ENCODE data around the gene WNT6. TPM values are rescaled to one million over a fixed set of nuclear protein-coding genes. Genes with fewer than 3 reads are reported as not detected.

Gene WNT6
- total RNA-seq, 1 experiment from 2014 or later: not detected

GRCh38 chr2:218885981-218886947 lies 26.7 kb downstream of the WNT6 start:
- intact Hi-C loops (cut with micrococcal nuclease): no loop called here
- no peak overlapping the region for H3K27ac ChIP-seq (ENCODE audit: low read length)
- no peak overlapping the region for H3K4me3 ChIP-seq (ENCODE audit: low read length)
- H3K9me3 ChIP-seq (ENCODE audit: low read length): no peaks in the 10 kb centered on the region
- no peaks in the 10 kb centered on the region for H3K27me3 ChIP-seq (ENCODE audit: low read length)
- TF ChIP-seq EZH2phosphoT487 (IDR thresholded peaks at IDR 0.05; ENCODE audit: borderline replicate concordance, low read length) (no peak), EZH2 (IDR thresholded peaks at IDR 0.05; ENCODE audit: low read length, unreplicated experiment) (no peak)
- TF ChIP-seq, protein P1, sequence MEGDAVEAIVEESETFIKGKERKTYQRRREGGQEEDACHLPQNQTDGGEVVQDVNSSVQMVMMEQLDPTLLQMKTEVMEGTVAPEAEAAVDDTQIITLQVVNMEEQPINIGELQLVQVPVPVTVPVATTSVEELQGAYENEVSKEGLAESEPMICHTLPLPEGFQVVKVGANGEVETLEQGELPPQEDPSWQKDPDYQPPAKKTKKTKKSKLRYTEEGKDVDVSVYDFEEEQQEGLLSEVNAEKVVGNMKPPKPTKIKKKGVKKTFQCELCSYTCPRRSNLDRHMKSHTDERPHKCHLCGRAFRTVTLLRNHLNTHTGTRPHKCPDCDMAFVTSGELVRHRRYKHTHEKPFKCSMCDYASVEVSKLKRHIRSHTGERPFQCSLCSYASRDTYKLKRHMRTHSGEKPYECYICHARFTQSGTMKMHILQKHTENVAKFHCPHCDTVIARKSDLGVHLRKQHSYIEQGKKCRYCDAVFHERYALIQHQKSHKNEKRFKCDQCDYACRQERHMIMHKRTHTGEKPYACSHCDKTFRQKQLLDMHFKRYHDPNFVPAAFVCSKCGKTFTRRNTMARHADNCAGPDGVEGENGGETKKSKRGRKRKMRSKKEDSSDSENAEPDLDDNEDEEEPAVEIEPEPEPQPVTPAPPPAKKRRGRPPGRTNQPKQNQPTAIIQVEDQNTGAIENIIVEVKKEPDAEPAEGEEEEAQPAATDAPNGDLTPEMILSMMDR (conservative IDR thresholded peaks at IDR 0.05; ENCODE audit: low read depth, low read length): no peak
- H4K20me1 ChIP-seq (ENCODE audit: low read length): no peaks in the 10 kb centered on the region
- no peaks in the 10 kb centered on the region for H3K9me2 ChIP-seq (replicated peaks; ENCODE audit: low read length)
- no peak overlapping the region for H3K4me2 ChIP-seq (ENCODE audit: low read length)
- ChIA-PET POLR2A (ENCODE audit: unreplicated experiment) (no interaction called here), CTCF (no interaction called here)
- DNase-seq: no peak
- no peaks in the 10 kb centered on the region for H3K36me3 ChIP-seq (ENCODE audit: low read depth, low read length)
- no peak overlapping the region for H2AFZ ChIP-seq (ENCODE audit: low read length)
- ATAC-seq: no peak
- no peaks in the 10 kb centered on the region for H3K4me1 ChIP-seq (ENCODE audit: insufficient read depth, low read length)
- no peak overlapping the region for H3K9ac ChIP-seq (ENCODE audit: low read length)
- no peaks in the 10 kb centered on the region for H3K79me2 ChIP-seq (ENCODE audit: low read length)
- no peaks in the 10 kb centered on the region for H3F3A ChIP-seq (ENCODE audit: low read length, unreplicated experiment)
- BruUV-seq (replicated peaks): no TSS peak

- CTCF ChIA-PET: interaction anchor here (0.9 kb wide), 1 partner anchor 11 kb away, joined by 3 read pairs; no protein-coding TSS in a partner anchor
- intact Hi-C loops (cut with micrococcal nuclease): no loop called here
- TF ChIP-seq EZH2 (IDR thresholded peaks at IDR 0.05; ENCODE audit: low read length, unreplicated experiment) (no peak), EZH2phosphoT487 (IDR thresholded peaks at IDR 0.05; ENCODE audit: borderline replicate concordance, low read length) (no peak)
- TF ChIP-seq, protein P1 (conservative IDR thresholded peaks at IDR 0.05; ENCODE audit: low read depth, low read length): no peak
Observed at GRCh38 chr2:218887079-218887478, 27.5 kb downstream of the WNT6 start.

GRCh38 chr2:218888341-218888740 lies 28.7 kb downstream of the WNT6 start:
- CTCF ChIA-PET: no interaction called here
- intact Hi-C loops (cut with micrococcal nuclease): no loop called here

More at GRCh38 chr2:218887079-218887478, 27.5 kb downstream of the WNT6 start:
- Histone ChIP-seq H3K79me2 (ENCODE audit: low read length) (no peaks in the 10 kb centered on the region), H3F3A (ENCODE audit: low read length, unreplicated experiment) (no peaks in the 10 kb centered on the region), H3K27ac (ENCODE audit: low read length) (no peak overlapping the region), H3K4me1 (ENCODE audit: insufficient read depth, low read length) (no peaks in the 10 kb centered on the region), H3K9me3 (ENCODE audit: low read length) (no peaks in the 10 kb centered on the region), H3K27me3 (ENCODE audit: low read length) (no peaks in the 10 kb centered on the region), H3K36me3 (ENCODE audit: low read depth, low read length) (no peaks in the 10 kb centered on the region), H3K9ac (ENCODE audit: low read length) (no peak overlapping the region), H2AFZ (ENCODE audit: low read length) (no peak overlapping the region), H3K4me3 (ENCODE audit: low read length) (no peak overlapping the region), H3K4me2 (ENCODE audit: low read length) (no peak overlapping the region), H4K20me1 (ENCODE audit: low read length) (no peaks in the 10 kb centered on the region), H3K9me2 (replicated peaks; ENCODE audit: low read length) (no peaks in the 10 kb centered on the region)
- DNase-seq: no peak
- BruUV-seq (replicated peaks): no TSS peak
- no peak for ATAC-seq
- POLR2A ChIA-PET (ENCODE audit: unreplicated experiment): no interaction called here

More at GRCh38 chr2:218888341-218888740, 28.7 kb downstream of the WNT6 start:
- no peaks in the 10 kb centered on the region for H3F3A ChIP-seq (ENCODE audit: low read length, unreplicated experiment)
- H3K9me3 ChIP-seq (ENCODE audit: low read length): no peaks in the 10 kb centered on the region
- no peaks in the 10 kb centered on the region for H3K36me3 ChIP-seq (ENCODE audit: low read depth, low read length)
- H3K4me2 ChIP-seq (ENCODE audit: low read length): no peak overlapping the region
- ATAC-seq (no peak), DNase-seq (no peak)
- peaks cover 10% of the 10 kb centered on the region for H3K4me1 ChIP-seq (ENCODE audit: insufficient read depth, low read length)
- no peak for TF ChIP-seq EZH2 (IDR thresholded peaks at IDR 0.05; ENCODE audit: low read length, unreplicated experiment)
- TF ChIP-seq EZH2phosphoT487 (IDR thresholded peaks at IDR 0.05; ENCODE audit: borderline replicate concordance, low read length): no peak
- TF ChIP-seq, protein P1 (conservative IDR thresholded peaks at IDR 0.05; ENCODE audit: low read depth, low read length): no peak
- POLR2A ChIA-PET (ENCODE audit: unreplicated experiment): no interaction called here
- no peaks in the 10 kb centered on the region for H3K27me3 ChIP-seq (ENCODE audit: low read length)
- no peaks in the 10 kb centered on the region for H3K9me2 ChIP-seq (replicated peaks; ENCODE audit: low read length)
- H3K9ac ChIP-seq (ENCODE audit: low read length): no peak overlapping the region
- H3K27ac ChIP-seq (ENCODE audit: low read length): no peak overlapping the region
- BruUV-seq (replicated peaks): no TSS peak
- H4K20me1 ChIP-seq (ENCODE audit: low read length): no peaks in the 10 kb centered on the region
- no peak overlapping the region for H2AFZ ChIP-seq (ENCODE audit: low read length)
- H3K79me2 ChIP-seq (ENCODE audit: low read length): peaks cover 3% of the 10 kb centered on the region; the same call in 1 of the 2 replicates
- H3K4me3 ChIP-seq (ENCODE audit: low read length): no peak overlapping the region

Measured in PC-3 (cell line).